HG02759 (cell line): ENCODE measurements around the gene F10.

Experiments used
- ATAC-seq: cut with Tn5 transposase; IDR thresholded peaks from one replicate; pipeline ENCODE4 v1.9.1; 2021; ENCODE audit warnings: mild to moderate bottlenecking, moderate library complexity; ENCODE audit not compliant: unreplicated experiment

F10 gene

GRCh38 chr13:113166681-113167080 is 44.1 kb downstream of the F10 start:
- ATAC-seq: no peak

- ATAC-seq: no peak
Measured at GRCh38 chr13:113167155-113167554, 44.6 kb downstream of the F10 start.

- no peak for ATAC-seq
Measured at GRCh38 chr13:113167575-113167974, 45.0 kb downstream of the F10 start.

- no peak for ATAC-seq
Measured at GRCh38 chr13:113168211-113168610, 45.6 kb downstream of the F10 start.

- ATAC-seq: no peak
Measured at GRCh38 chr13:113169277-113170272, 47.0 kb downstream of the F10 start.

GRCh38 chr13:113170511-113170910 is 47.9 kb downstream of the F10 start:
- ATAC-seq: no peak

- ATAC-seq: no peak
Measured at GRCh38 chr13:113171250-113172125, 48.9 kb downstream of the F10 start.

- ATAC-seq: no peak
Measured at GRCh38 chr13:113172419-113172926, 49.9 kb downstream of the F10 start.

GRCh38 chr13:113176280-113176679 is 53.7 kb downstream of the F10 start:
- no peak for ATAC-seq

GRCh38 chr13:113176822-113177221 is 54.2 kb downstream of the F10 start:
- no peak for ATAC-seq

GRCh38 chr13:113178070-113178895 is 55.7 kb downstream of the F10 start:
- no peak for ATAC-seq

- ATAC-seq: no peak
Measured at GRCh38 chr13:113178896-113179167, 56.2 kb downstream of the F10 start.

GRCh38 chr13:113179374-113180230 is 57.0 kb downstream of the F10 start:
- ATAC-seq: no peak

GRCh38 chr13:113182046-113182445 is 59.4 kb downstream of the F10 start:
- ATAC-seq: no peak

- ATAC-seq: no peak
Measured at GRCh38 chr13:113183450-113184129, 61.0 kb downstream of the F10 start.

- ATAC-seq: no peak
Measured at GRCh38 chr13:113184568-113185440, 62.2 kb downstream of the F10 start.

- ATAC-seq: peak; percentile 72
Measured at GRCh38 chr13:113186061-113186900, 63.7 kb downstream of the F10 start.
